Upper lobe of left lung (tissue), 6 donors: ENCODE results near the gene CHMP2A. TPM values are rescaled to one million over a fixed set of nuclear protein-coding genes. Genes with fewer than 3 reads are reported as not detected.

Experiments used
- ATAC-seq, 2 donors: fragments of 200-7000 bp; cut with Tn5 transposase; one replicate each; pipeline ENCODE4 v1.9.1; 2022; ENCODE audit warnings: mild to moderate bottlenecking in 2 of 2, moderate library complexity in 2 of 2; ENCODE audit not compliant: low FRiP score in 2 of 2
- DNase-seq, 2 donors: peaks; one replicate each; pipeline ENCODE4 v3.0.0-alpha.2; 2019 to 2020
- H3K27ac ChIP-seq, 4 donors: fragments of 200-600 bp; sonication (generic); one replicate each; pipeline ENCODE4 v1.5.1; 2016 to 2019
- H3K27me3 ChIP-seq, 4 donors: fragments of 200-600 bp; sonication (generic); one replicate each; pipeline ENCODE4 v1.5.1; 2017 to 2019
- H3K36me3 ChIP-seq, 4 donors: fragments of 200-600 bp; sonication (generic); one replicate each; pipeline ENCODE4 v1.5.1; 2016 to 2019
- H3K4me1 ChIP-seq, 4 donors: fragments of 200-600 bp; sonication (generic); one replicate each; pipeline ENCODE4 v1.5.1; 2018 to 2019
- H3K4me3 ChIP-seq, 4 donors: fragments of 200-600 bp; sonication (generic); one replicate each; pipeline ENCODE4 v1.5.1; 2017 to 2019; ENCODE audit warnings: mild to moderate bottlenecking in 2 of 4, moderate library complexity in 1 of 4
- H3K9me3 ChIP-seq, 4 donors: fragments of 200-600 bp; sonication (generic); one replicate each; pipeline ENCODE4 v1.5.1; 2018 to 2019
- CTCF ChIP-seq, 6 experiments: fragments of 450-650 bp in 4 of 6; fragments of 200-600 bp in 2 of 6; sonication (generic) in 2 of 6; IDR thresholded peaks; one replicate each; pipeline ENCODE4 v1.5.1; 2016 to 2019; ENCODE audit warnings: antibody characterized with exemption in 6 of 6
- EP300 ChIP-seq, 4 donors: sonication (generic); formaldehyde crosslinking; IDR thresholded peaks; one replicate each; pipeline ENCODE4 v1.5.1; 2017; ENCODE audit warnings: antibody characterized with exemption in 4 of 4, control low read depth in 2 of 4
- POLR2A ChIP-seq, 4 donors: fragments of 450-650 bp; IDR thresholded peaks; one replicate each; pipeline ENCODE4 v1.5.1; 2016 to 2017; ENCODE audit warnings: antibody characterized with exemption in 4 of 4, mild to moderate bottlenecking in 2 of 4
- POLR2AphosphoS5 ChIP-seq, 2 donors: sonication (generic); formaldehyde crosslinking; IDR thresholded peaks; one replicate each; pipeline ENCODE4 v1.5.1; 2017; ENCODE audit warnings: antibody characterized with exemption in 2 of 2
- WGBS, 2 donors: methylation state at CpG; one replicate each; pipeline ENCODE4 v1.1.5; 2017 to 2018; 5-methylcytosine and 5-hydroxymethylcytosine counted together
- total RNA-seq, 6 donors: library from RNA; depleted of rRNA in 4 of 6; stranded (reverse); fragments of >200 nt in 4 of 6; gene quantifications; one replicate each; pipeline versions ENCODE4 v1.1.0 to v1.2.1, GENCODE V29; 2016 to 2021
- donor health status: DM: no; HTN: no; CAD: no; lungs with moderate emphysema.
- donor health status: DM: no; HTN: yes; CAD: no; lungs with severe emphysema.

Gene CHMP2A
- total RNA-seq: 100 to 1,000 TPM in 5 of 6 donors, 10 to 100 TPM in 1; 75.4 to 162 (median 123) TPM

DNA sequence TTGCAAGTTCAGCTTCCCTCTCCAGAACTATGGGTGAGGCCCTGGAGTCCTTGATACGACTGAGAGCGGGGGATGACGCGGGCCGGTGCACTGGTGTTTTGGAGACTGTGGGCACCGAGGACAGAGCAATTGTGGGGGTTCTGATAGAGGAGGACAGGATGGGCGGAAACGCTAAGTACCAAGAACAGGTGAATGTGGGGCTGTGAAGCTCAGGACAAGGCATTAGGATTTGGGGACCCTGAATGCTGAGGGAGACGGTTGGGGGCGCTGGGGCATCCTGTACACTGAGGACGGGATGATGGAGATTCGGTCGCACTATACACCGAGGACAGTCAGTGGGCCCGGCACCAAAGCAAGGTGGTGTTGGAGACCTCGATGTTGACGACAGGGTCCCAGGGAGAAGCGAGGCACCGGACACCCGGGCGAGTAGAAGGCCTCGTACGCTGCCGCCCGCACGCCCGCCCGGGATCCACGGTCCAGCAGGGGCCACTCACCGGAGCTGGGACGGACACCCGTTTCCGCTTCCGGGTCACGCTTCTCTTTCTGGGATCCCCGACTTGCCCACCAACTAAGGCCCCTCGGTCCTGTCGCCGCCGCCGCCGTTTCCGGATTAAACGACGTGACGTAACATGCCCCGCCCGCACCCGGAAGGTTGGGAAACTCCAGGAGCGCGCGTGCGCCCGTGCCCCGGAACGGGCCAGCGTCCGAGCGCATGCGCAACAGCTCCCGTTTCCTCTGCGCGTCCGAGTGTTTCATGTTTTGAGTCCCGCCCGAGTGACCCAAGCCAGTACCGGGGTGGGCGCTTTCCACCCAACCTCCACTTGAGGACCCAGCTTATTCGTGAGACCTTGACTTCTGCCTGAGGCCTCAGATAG lies at the start of gene CHMP2A:
Gene CHMP2A (minus strand): TSS at position 612 of the 875 bp plus-strand sequence. CDS start 893 bp downstream, outside the sequence.
- Histone ChIP-seq H3K27me3 (no peaks in the 10 kb centered on the region), H3K4me1 (peaks cover 38 to 49% (median 39%) of the 10 kb centered on the region in 4 donors), H3K4me3 (peak within 1 kb of the TSS; percentile 63 to 91 (median 83)), H3K27ac (peak within 1 kb of the TSS; percentile 92 to 100 (median 95)), H3K36me3 (peaks cover 33 to 57% (median 49%) of the 10 kb centered on the region in 4 donors), H3K9me3 (no peaks in the 10 kb centered on the region)
- peak; percentile 98 to 99 for DNase-seq
- ATAC-seq: peak; percentile 73 to 79
- TF ChIP-seq CTCF (IDR thresholded peaks at IDR 0.05) (peak in 1 of 6 experiments; percentile 36), POLR2AphosphoS5 (IDR thresholded peaks at IDR 0.05) (peak; percentile 88 to 91), EP300 (IDR thresholded peaks at IDR 0.05) (peak in 1 of 4 donors; percentile 30), POLR2A (IDR thresholded peaks at IDR 0.05) (peak in 3 of 4 donors; percentile 48 to 85 (median 66))
- 0 to 1% methylated on average over 35 to 59 of the region's 69 CpGs for WGBS, 2 donors

GRCh38 chr19:58586133-58586765 lies 31.3 kb upstream of the CHMP2A start:
- Histone ChIP-seq H3K27ac (no peak overlapping the region), H3K9me3 (no peaks in the 10 kb centered on the region), H3K4me1 (peaks cover 3 to 5% (median 3%) of the 10 kb centered on the region in 4 donors), H3K4me3 (no peak overlapping the region), H3K36me3 (peaks cover 0 to 31% (median 19%) of the 10 kb centered on the region in 4 donors), H3K27me3 (no peaks in the 10 kb centered on the region)
- 87 to 100% methylated on average over 2 to 4 of the region's 4 CpGs for WGBS, 2 donors
- ATAC-seq (no peak), DNase-seq (no peak)
- TF ChIP-seq POLR2A (IDR thresholded peaks at IDR 0.05): no peak
- TF ChIP-seq CTCF (IDR thresholded peaks at IDR 0.05): no peak
- no peak for TF ChIP-seq POLR2AphosphoS5 (IDR thresholded peaks at IDR 0.05)
- TF ChIP-seq EP300 (IDR thresholded peaks at IDR 0.05): no peak

- WGBS, 2 donors: 76 to 91% methylated on average over 2 to 6 of the region's 6 CpGs
- no peaks in the 10 kb centered on the region for H3K9me3 ChIP-seq
- no peak overlapping the region for H3K27ac ChIP-seq
- H3K4me1 ChIP-seq: peaks cover 9 to 11% (median 9%) of the 10 kb centered on the region in 4 donors
- no peak for ATAC-seq
- no peaks in the 10 kb centered on the region for H3K27me3 ChIP-seq
- H3K36me3 ChIP-seq: peaks cover 0 to 31% (median 19%) of the 10 kb centered on the region in 4 donors
- TF ChIP-seq POLR2A (IDR thresholded peaks at IDR 0.05) (no peak), CTCF (IDR thresholded peaks at IDR 0.05) (no peak), EP300 (IDR thresholded peaks at IDR 0.05) (no peak)
- DNase-seq: no peak
- no peak overlapping the region for H3K4me3 ChIP-seq
These were observed 30.7 kb upstream of the CHMP2A start for GRCh38 chr19:58585442-58586132.

DNA sequence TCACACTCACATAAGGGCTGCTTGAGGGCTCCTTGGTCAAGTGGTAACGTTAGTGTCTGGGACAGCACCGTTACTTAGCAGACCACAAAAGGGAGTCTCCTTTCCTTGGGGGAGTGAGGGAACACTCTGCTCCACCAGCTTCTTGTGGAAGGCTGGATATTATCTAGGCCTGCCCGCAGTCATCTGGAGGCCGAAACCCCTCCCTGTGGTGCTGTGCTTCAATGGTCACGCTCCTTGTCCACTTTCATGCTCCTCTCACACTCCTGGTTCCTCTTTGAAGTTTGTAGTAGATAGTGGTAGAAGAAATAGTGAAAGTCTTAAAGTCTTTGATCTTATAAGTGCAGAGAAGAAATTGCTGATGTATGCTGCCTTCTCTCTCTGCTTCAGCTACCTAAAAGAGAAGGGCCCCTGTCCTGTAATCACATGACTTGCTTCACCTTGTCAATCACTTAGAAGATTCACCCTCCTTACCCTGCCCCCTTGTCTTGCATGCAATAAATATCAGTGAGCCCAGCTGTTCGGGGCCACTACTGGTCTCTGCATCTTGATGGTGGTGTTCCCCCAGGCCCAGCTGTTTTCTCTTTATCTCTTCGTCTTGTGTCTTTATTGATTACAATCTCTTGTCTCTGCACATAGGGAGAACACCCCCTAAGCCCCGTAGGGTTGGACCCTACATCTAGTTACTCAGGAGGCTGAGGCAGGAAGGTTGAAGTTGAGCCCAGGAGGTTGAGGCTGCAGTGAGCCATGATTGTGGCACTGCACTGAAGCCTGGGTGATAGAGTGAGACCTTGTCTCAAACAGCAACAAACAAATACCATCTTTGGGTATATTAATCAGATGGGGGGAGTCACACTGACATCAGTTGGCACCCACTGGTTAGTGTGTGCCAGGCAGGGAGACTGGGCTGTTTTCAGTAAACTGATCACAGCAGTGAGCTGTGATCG lies 29.9 kb upstream of the CHMP2A start:
- no peak overlapping the region for H3K27ac ChIP-seq
- TF ChIP-seq POLR2A (IDR thresholded peaks at IDR 0.05): no peak
- TF ChIP-seq EP300 (IDR thresholded peaks at IDR 0.05): no peak
- no peak for TF ChIP-seq CTCF (IDR thresholded peaks at IDR 0.05)
- no peak for TF ChIP-seq POLR2AphosphoS5 (IDR thresholded peaks at IDR 0.05)
- peaks cover 9 to 11% (median 9%) of the 10 kb centered on the region in 4 donors for H3K4me1 ChIP-seq
- no peak for DNase-seq
- H3K9me3 ChIP-seq: no peaks in the 10 kb centered on the region
- ATAC-seq: no peak
- no peaks in the 10 kb centered on the region for H3K27me3 ChIP-seq
- H3K36me3 ChIP-seq: peaks cover 0 to 31% (median 19%) of the 10 kb centered on the region in 4 donors
- WGBS, 2 donors: 89 to 93% methylated on average over 7 to 9 of the region's 9 CpGs
- no peak overlapping the region for H3K4me3 ChIP-seq
